Measurements from ENCODE around the gene TGM2. TPM values are rescaled to one million over a fixed set of nuclear protein-coding genes. Genes with fewer than 3 reads are reported as not detected.
"Not testable (repeated sequence)": the region's sequence is repeated elsewhere in the genome, so short reads cannot be mapped to it uniquely, and the experiment has no call there.

The TGM2 gene
- total RNA-seq, 2 donors from 2014 or later: 0.27 to 0.37 TPM

DNA sequence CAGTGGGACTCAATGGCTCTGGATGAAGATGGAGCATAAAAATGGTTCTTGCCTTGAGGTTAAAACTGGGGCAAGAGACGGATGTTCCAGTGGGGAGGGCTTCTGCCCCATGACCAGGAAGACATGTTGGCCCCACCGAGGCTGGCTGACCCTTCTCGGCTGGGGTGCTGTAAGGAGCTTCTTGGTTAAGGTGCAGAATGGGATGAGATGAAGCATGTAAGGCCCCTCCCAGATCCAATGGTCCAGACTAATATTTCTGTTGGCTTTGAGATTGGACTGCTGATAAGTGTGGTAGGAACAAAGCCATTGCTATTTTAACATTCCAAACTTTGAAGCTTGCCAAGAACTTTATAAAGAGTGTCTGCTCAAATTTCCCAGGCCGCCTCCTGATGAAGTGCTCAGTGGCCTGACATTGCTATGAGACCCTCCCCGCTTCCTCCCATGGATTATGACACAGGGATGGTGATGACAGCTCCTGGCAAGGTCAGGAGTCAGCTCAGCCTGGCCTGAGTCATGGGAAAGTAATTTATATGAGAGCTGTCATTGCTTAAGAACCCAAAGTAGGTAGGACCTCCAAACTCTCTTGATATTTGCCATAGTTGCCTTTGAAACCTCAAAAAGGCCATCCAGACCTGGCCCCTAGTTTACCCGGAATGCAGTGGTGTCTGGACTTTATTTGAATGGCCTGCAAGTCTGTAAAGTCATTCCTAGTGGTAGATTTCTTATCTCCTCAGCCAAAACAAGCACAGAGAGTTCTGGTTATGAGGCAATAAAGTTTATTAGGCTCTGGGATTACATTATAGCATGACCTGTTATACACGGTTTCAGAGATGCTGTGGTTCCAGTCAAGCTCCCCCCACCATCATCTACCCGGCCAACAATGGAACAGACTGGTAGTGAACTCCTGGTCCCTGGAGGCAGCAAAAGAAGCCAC is 55.2 kb downstream of the TGM2 start:
- H3K4me3 ChIP-seq (ENCODE audit: low read length): no peak overlapping the region
- no peaks in the 10 kb centered on the region for H3K4me1 Mint-ChIP-seq
- no peaks in the 10 kb centered on the region for H3K36me3 ChIP-seq (ENCODE audit: control insufficient read depth, insufficient read depth, low read length)
- H3K27me3 Mint-ChIP-seq (ENCODE audit: insufficient read depth): no peaks in the 10 kb centered on the region
- H3K9ac ChIP-seq (ENCODE audit: extremely low read depth, low read length, poor library complexity, severe bottlenecking): no peak overlapping the region
- TF ChIP-seq, protein P1, sequence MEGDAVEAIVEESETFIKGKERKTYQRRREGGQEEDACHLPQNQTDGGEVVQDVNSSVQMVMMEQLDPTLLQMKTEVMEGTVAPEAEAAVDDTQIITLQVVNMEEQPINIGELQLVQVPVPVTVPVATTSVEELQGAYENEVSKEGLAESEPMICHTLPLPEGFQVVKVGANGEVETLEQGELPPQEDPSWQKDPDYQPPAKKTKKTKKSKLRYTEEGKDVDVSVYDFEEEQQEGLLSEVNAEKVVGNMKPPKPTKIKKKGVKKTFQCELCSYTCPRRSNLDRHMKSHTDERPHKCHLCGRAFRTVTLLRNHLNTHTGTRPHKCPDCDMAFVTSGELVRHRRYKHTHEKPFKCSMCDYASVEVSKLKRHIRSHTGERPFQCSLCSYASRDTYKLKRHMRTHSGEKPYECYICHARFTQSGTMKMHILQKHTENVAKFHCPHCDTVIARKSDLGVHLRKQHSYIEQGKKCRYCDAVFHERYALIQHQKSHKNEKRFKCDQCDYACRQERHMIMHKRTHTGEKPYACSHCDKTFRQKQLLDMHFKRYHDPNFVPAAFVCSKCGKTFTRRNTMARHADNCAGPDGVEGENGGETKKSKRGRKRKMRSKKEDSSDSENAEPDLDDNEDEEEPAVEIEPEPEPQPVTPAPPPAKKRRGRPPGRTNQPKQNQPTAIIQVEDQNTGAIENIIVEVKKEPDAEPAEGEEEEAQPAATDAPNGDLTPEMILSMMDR (conservative IDR thresholded peaks at IDR 0.05): no peak
- H3K27me3 ChIP-seq (ENCODE audit: control insufficient read depth, insufficient read depth, low read length, poor library complexity, severe bottlenecking): no peaks in the 10 kb centered on the region
- no peaks in the 10 kb centered on the region for H3K4me1 ChIP-seq (ENCODE audit: control insufficient read depth, insufficient read depth, low read length)
- H3K36me3 Mint-ChIP-seq (ENCODE audit: low read depth): no peaks in the 10 kb centered on the region
- 91 to 95% methylated on average over 5 to 8 of the region's 8 CpGs for WGBS, 2 experiments (ENCODE audit: insufficient coverage in 1 of 2, insufficient read length in 1 of 2)
- H3K9me3 Mint-ChIP-seq: no peaks in the 10 kb centered on the region
- DNase-seq: peak; percentile 23
- no peak overlapping the region for H3K4me3 Mint-ChIP-seq
- no peak overlapping the region for H3K27ac ChIP-seq (ENCODE audit: low read depth, low read length)
- H3K27ac Mint-ChIP-seq: no peak overlapping the region
- no peaks in the 10 kb centered on the region for H3K9me3 ChIP-seq (ENCODE audit: control insufficient read depth, low read length)

DNA sequence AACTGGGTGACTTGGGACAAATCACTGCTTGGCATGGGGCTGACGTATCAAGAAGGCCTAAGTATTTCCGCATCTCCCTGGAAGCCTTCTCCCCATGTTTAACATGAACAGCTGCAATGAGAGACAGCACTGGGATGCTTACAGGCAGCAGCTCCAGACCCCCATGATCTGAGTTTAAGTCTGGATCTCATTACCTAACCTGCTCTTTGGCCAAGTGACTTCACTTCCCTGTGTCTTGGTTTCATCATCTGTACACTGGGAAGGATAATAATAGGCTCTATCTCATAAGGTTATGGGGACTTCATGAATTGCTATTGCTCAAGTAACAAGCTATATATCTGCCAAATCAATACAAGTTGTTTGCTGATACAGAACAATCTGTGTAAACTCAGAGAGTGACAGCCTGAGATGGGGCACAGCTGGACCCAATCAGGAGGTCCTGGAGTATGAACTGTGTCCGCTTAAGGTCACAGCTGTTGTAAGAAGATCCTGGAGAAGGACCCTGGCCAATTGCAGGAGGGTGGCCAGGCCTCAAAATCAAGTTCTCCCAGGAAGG is 56.0 kb downstream of the TGM2 start:
- H3K9ac ChIP-seq (ENCODE audit: extremely low read depth, low read length, poor library complexity, severe bottlenecking): no peak overlapping the region
- Mint-ChIP-seq H3K4me3 (no peak overlapping the region), H3K27ac (no peak overlapping the region)

GRCh38 chr20:38108438-38108985 is 56.6 kb downstream of the TGM2 start:
- Mint-ChIP-seq H3K36me3 (ENCODE audit: low read depth) (no peaks in the 10 kb centered on the region), H3K27ac (no peak overlapping the region), H3K9me3 (no peaks in the 10 kb centered on the region), H3K27me3 (ENCODE audit: insufficient read depth) (no peaks in the 10 kb centered on the region), H3K4me1 (no peaks in the 10 kb centered on the region), H3K4me3 (no peak overlapping the region)
- Histone ChIP-seq H3K9me3 (ENCODE audit: control insufficient read depth, low read length) (no peaks in the 10 kb centered on the region), H3K27ac (ENCODE audit: low read depth, low read length) (no peak overlapping the region), H3K27me3 (ENCODE audit: control insufficient read depth, insufficient read depth, low read length, poor library complexity, severe bottlenecking) (no peaks in the 10 kb centered on the region), H3K9ac (ENCODE audit: extremely low read depth, low read length, poor library complexity, severe bottlenecking) (no peak overlapping the region), H3K4me3 (ENCODE audit: low read length) (no peak overlapping the region), H3K4me1 (ENCODE audit: control insufficient read depth, insufficient read depth, low read length) (no peaks in the 10 kb centered on the region), H3K36me3 (ENCODE audit: control insufficient read depth, insufficient read depth, low read length) (no peaks in the 10 kb centered on the region)
- WGBS, 2 experiments (ENCODE audit: insufficient coverage in 1 of 2, insufficient read length in 1 of 2): 86 to 100% methylated on average over 2 to 4 of the region's 4 CpGs
- TF ChIP-seq, protein P1 (conservative IDR thresholded peaks at IDR 0.05): no peak
- peak; percentile 24 for DNase-seq

More for the DNA sequence above, 56.0 kb downstream of the TGM2 start:
- Histone ChIP-seq H3K27me3 (ENCODE audit: control insufficient read depth, insufficient read depth, low read length, poor library complexity, severe bottlenecking) (no peaks in the 10 kb centered on the region), H3K36me3 (ENCODE audit: control insufficient read depth, insufficient read depth, low read length) (no peaks in the 10 kb centered on the region), H3K27ac (ENCODE audit: low read depth, low read length) (no peak overlapping the region), H3K9me3 (ENCODE audit: control insufficient read depth, low read length) (no peaks in the 10 kb centered on the region), H3K4me3 (ENCODE audit: low read length) (no peak overlapping the region), H3K4me1 (ENCODE audit: control insufficient read depth, insufficient read depth, low read length) (no peaks in the 10 kb centered on the region)
- 88% methylated on average over 2 to 3 of the region's 3 CpGs for WGBS, 2 experiments (ENCODE audit: insufficient coverage in 1 of 2, insufficient read length in 1 of 2)
- Mint-ChIP-seq H3K36me3 (ENCODE audit: low read depth) (no peaks in the 10 kb centered on the region), H3K9me3 (no peaks in the 10 kb centered on the region), H3K27me3 (ENCODE audit: insufficient read depth) (no peaks in the 10 kb centered on the region), H3K4me1 (no peaks in the 10 kb centered on the region)
- DNase-seq: peak; percentile 10
- TF ChIP-seq, protein P1 (conservative IDR thresholded peaks at IDR 0.05): no peak

DNA sequence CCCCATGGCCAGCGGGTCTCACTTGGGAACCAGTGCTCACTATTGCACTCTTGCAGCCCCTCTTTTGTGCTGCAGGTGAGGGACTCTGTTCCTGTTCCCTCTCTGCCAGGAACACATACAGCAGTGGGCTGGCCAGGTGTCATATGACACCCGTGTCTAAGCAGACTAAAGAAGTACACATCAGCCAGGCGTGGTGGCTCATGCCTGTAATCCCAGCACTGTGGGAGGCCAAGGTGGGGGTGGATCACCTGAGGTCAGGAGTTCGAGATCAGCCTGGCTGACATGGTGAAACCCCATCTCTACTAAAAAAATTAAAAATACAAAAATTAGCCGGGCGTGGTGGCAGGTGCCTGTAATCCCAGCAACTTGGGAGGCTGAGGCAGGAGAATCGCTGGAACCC is 57.2 kb downstream of the TGM2 start:
- not testable (repeated sequence) for H3K4me3 Mint-ChIP-seq; H3K27ac Mint-ChIP-seq; H3K9me3 ChIP-seq (ENCODE audit: control insufficient read depth, low read length); H3K27me3 Mint-ChIP-seq (ENCODE audit: insufficient read depth); H3K36me3 Mint-ChIP-seq (ENCODE audit: low read depth); H3K9me3 Mint-ChIP-seq; H3K4me1 Mint-ChIP-seq; H3K4me3 ChIP-seq (ENCODE audit: low read length); H3K4me1 ChIP-seq (ENCODE audit: control insufficient read depth, insufficient read depth, low read length); H3K36me3 ChIP-seq (ENCODE audit: control insufficient read depth, insufficient read depth, low read length); H3K9ac ChIP-seq (ENCODE audit: extremely low read depth, low read length, poor library complexity, severe bottlenecking); H3K27ac ChIP-seq (ENCODE audit: low read depth, low read length); H3K27me3 ChIP-seq (ENCODE audit: control insufficient read depth, insufficient read depth, low read length, poor library complexity, severe bottlenecking)
- 88 to 91% methylated on average over 4 to 7 of the region's 7 CpGs for WGBS, 2 experiments (ENCODE audit: insufficient coverage in 1 of 2, insufficient read length in 1 of 2)
- peak; percentile 26 for DNase-seq

DNA sequence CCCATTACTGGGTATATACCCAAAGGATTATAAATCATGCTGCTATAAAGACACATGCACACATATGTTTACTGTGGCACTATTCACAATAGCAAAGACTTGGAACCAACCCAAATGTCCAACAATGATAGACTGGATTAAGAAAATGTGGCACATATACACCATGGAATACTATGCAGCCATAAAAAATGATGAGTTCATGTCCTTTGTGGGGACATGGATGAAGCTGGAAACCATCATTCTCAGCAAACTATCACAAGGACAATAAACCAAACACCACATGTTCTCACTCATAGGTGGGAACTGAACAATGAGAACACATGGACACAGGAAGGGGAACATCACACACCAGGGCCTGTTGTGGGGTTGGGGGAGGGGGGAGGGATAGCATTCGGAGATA is 57.7 kb downstream of the TGM2 start:
- H3K27ac ChIP-seq (ENCODE audit: low read depth, low read length); H3K4me1 ChIP-seq (ENCODE audit: control insufficient read depth, insufficient read depth, low read length); H3K9me3 Mint-ChIP-seq; H3K36me3 Mint-ChIP-seq (ENCODE audit: low read depth); H3K4me3 ChIP-seq (ENCODE audit: low read length); H3K27me3 Mint-ChIP-seq (ENCODE audit: insufficient read depth); H3K27me3 ChIP-seq (ENCODE audit: control insufficient read depth, insufficient read depth, low read length, poor library complexity, severe bottlenecking); H3K9me3 ChIP-seq (ENCODE audit: control insufficient read depth, low read length); H3K4me3 Mint-ChIP-seq; H3K4me1 Mint-ChIP-seq; H3K27ac Mint-ChIP-seq; H3K9ac ChIP-seq (ENCODE audit: extremely low read depth, low read length, poor library complexity, severe bottlenecking); DNase-seq; H3K36me3 ChIP-seq (ENCODE audit: control insufficient read depth, insufficient read depth, low read length): not testable (repeated sequence)
- WGBS, 2 experiments (ENCODE audit: insufficient coverage in 1 of 2, insufficient read length in 1 of 2): no CpG with 5 or more reads among the region's 1 CpG
